Adipose tissue (tissue), 3 donors: ENCODE data around the gene LMF1. TPM values are rescaled to one million over a fixed set of nuclear protein-coding genes. Genes with fewer than 3 reads are reported as not detected.
"Not testable (repeated sequence)": the region's sequence is repeated elsewhere in the genome, so short reads cannot be mapped to it uniquely, and the experiment has no call there.

Source experiments
- H3K27ac ChIP-seq: one replicate; pipeline ENCODE4 v1.5.1; 2013; ENCODE audit warnings: low read depth, low read length
- WGBS, 3 donors: extraction: QIAGEN DNeasy Blood & Tissue Kit; methylation state at CpG; one replicate each; pipeline ENCODE4 v1.1.7; 2013; 5-methylcytosine and 5-hydroxymethylcytosine counted together
- polyA plus RNA-seq, 3 donors: library from polyadenylated mRNA; stranded (reverse); fragments of 200-250 nt; gene quantifications; one replicate each; pipeline ENCODE4 v1.2.3, GENCODE V29; 2013
- donor health status: healthy with polysubstance abuse.
- donor health status: Bipolar disorder and iron deficiency.
- donor health status: healthy.

The LMF1 gene
- polyA plus RNA-seq, 3 donors = 8.7 to 13.0 (median 12.3) TPM

DNA sequence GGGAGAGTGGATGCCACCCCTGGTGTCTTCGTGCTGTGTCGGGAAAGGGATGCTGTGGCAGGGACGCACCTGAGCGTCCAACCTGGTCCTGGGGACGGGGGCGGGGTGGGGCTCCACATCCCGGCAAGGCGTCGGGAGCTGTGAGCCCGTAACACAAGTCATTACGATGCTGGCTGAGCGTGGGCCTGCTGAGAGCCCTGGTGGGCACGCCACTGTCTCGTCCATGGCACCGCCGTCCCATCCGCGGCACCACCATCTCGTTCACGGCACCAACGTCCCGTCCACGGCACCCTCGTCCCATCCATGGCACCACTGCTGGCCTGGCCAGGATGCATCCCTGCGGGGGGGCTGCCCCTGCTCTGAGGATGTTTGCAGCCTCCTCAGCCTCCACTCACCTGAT lies 146.2 kb downstream of the LMF1 start:
- no peak overlapping the region for H3K27ac ChIP-seq
- WGBS, 3 donors = 83 to 94% (median 90%) methylated on average over 21 to 25 of the region's 25 CpGs

DNA sequence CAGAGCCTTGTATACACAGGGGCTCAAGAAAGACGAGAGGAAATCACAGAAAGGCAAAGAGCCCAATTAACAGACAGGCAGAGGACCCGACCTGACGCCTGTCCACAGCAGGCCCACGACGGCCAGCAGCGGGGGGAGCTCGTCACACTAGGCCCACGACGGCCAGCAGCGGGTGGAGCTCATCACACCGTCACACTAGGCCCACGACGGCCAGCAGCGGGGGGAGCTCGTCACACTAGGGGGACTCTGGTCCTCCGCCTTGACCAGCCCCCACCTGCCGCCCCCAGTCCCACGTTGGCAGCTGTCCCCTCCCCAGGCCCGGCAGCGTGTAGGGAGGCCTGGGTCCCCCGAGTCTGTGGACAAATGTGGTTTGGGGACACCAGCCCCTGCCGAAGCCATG lies 146.6 kb downstream of the LMF1 start:
- no peak overlapping the region for H3K27ac ChIP-seq
- 81 to 89% (median 87%) methylated on average over 22 of the region's 22 CpGs for WGBS, 3 donors

DNA sequence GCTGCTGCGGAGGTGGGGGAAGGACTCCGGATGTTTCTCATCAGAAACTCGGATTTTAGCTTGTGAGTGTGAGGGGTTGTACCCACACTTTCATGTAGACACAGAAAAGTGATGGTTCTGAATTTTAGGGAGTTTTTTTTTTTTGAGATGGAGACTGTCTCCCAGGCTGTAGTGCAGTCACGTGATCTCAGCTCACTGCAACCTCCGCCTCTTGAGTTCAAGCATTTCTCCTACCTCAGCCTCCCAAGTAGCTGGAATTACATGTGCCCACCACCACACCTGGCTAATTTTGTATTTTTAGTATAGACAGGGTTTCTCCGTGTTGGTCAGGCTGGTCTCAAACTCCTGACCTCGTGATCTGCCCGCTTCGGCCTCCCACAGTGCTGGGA lies 147.9 kb downstream of the LMF1 start:
- no peak overlapping the region for H3K27ac ChIP-seq
- 86 to 92% (median 90%) methylated on average over 9 of the region's 9 CpGs for WGBS, 3 donors

DNA sequence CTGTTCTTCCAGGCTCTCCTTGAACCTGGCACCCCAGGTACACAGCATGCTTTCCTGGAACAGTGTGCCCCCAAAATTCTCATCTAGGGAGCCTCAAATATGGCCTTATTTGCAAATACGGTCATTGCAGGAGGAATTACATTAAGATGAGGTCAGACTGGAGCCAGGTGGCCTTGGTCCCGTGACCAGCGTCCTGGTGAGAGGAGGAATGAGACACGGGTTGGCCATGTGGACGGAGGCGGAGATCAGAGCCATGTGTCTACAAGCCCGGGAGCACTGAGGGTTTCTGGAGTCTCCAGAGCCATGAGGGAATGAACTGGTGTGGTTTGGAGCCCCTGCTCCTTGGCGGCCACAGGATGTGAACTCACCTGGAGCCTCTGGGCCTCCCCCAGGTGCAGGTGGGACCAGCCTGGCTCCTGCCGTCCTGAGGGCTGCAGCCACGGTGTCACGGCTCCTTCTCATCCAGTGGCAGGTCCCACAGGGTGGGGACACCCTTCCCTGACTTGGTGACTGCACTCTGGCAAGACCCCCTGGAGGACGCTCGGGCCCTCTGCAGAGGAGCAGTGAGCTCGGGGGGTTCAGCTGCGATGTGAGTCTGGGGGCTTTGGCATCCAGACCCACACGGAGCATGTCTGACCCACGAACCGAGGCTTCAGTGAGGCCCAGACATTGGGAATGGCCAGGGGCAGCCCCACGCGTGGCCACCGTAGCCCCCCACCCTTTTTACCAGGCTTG lies 148.4 kb downstream of the LMF1 start:
- no peak overlapping the region for H3K27ac ChIP-seq
- 73 to 89% (median 86%) methylated on average over 21 of the region's 21 CpGs for WGBS, 3 donors

DNA sequence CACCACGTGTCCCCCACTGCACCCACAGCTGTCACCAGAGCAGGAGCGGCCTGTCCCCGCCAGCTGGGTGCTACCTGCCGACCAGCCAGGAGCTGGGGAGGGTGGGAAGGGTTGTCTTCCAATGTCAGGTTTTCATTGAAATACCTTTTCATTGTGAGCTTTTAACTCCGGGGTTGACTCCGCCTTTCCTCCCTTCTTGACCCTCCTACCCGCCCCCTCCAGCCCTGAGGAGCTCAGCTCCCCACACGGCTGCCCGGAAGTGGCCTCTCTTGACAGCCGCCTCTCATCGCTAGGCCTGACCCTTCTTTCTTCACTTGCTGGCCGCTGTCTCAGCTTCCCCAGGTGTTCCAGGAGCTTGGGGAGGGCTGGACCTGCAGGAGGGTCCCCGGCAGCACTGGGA lies 149.0 kb downstream of the LMF1 start:
- H3K27ac ChIP-seq = no peak overlapping the region
- 59 to 72% (median 66%) methylated on average over 13 of the region's 13 CpGs for WGBS, 3 donors

DNA sequence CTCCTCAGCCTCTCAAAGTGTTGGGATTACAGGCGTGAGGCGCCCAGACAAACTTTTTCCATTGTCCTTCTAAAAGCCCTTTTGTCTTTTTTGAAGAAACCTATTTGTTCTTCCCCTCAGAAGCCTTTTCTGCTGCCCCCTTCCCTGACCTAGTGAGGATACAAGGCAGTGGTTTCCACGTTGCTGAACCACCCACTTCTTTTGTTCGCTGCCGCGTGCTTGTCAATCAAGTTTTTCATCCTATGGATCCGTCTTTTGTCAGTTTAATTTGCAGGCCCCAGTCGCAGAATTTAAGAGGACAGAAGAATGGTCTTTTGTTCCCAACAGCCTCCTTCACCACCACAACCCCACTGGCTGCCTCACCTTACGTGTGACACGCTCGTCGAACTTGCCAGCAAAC lies 150.0 kb downstream of the LMF1 start:
- 74 to 85% (median 79%) methylated on average over 12 of the region's 12 CpGs for WGBS, 3 donors
- H3K27ac ChIP-seq = no peak overlapping the region

DNA sequence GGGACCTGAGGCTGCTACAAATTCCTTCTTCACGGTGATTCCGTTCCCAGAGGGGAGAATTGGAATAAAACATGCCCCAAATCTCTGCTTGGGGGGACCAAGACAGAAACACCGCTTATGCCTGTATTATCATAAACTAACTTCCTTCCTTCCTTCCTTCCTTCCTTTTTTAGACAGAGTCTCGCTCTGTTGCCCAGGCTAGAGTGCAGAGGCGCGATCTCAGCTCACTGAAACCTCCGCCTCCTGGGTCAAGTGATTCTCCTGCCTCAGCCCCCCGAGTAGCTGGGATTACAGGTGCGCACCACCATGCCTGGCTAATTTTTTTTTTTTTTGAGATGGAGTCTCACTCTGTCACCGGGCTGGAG lies 150.8 kb downstream of the LMF1 start:
- WGBS, 3 donors = 44 to 70% (median 51%) methylated on average over 9 to 10 of the region's 10 CpGs
- not testable (repeated sequence) for H3K27ac ChIP-seq

DNA sequence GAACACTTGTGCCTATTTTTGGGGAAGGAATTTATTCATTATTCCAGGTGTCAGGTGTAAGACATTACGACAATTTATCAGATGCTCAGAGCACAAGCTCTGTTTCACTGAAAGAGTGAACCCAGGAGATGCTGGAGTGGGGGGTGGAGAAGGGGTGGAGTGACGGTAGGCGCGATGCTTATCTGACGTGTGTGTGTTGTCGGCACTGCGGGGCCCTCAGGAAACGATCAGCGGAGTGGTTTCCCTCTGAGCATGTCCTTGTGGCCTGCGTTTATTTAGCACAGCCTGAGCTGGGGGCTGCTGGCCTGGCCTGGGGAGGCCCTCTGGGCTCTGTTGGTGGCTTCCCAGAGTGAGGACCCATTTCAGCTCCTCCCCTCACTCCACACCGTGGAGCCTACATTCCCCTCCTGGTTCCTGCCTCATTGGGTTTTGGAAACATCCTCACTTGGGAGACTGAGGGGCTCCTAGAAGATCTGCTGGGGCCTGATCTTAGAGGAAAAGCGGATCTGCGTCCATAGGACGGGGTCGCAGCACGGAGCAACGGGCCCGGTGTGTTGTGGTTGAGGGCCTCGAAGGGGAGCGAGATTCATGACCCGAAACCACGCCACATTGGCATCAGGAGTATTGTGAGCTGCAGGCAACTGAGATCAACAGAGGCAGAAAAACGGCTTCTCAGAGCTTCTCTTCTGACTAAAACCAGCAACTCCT lies 151.3 kb downstream of the LMF1 start:
- WGBS, 3 donors = 40 to 48% (median 40%) methylated on average over 23 of the region's 23 CpGs
- H3K27ac ChIP-seq = no peak overlapping the region

DNA sequence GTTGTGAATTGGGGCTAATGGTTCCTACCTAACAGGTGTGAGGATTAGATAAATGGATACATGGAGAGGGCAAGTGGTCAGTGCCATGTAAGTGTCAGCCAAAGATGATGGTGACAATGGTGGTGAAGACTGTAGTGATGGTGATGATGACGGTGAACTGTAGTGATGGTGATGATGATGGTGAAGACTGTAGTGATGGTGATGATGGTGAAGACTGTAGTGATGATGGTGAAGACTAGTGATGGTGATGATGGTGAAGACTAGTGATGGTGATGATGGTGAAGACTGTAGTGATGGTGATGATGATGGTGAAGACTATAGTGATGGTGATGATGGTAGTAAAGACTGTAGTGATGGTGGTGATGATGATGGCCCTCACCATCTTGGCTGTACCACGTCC lies 152.2 kb downstream of the LMF1 start:
- 60 to 79% (median 77%) methylated on average over 2 of the region's 2 CpGs for WGBS, 3 donors
- H3K27ac ChIP-seq = no peak overlapping the region

DNA sequence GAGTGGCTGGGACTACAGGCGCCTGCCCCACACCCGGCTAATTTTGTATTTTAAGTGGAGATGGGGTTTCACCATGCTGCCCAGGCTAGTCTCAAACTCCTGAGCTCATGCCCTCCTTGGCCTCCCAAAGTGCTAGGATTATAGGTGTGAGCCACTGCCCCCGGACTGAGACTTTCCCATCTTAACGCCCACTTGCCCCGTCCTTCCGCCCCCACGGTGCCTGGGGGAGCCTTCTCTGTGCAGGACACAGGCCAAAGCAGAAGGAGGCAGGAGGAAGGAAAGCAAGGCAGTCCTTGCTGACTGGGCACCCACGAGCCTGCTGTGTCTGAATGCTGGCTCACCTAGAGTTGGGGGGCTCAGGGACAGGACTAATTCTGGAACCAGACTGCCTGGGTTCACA lies 152.7 kb downstream of the LMF1 start:
- 73 to 82% (median 74%) methylated on average over 8 of the region's 8 CpGs for WGBS, 3 donors
- no peak overlapping the region for H3K27ac ChIP-seq

DNA sequence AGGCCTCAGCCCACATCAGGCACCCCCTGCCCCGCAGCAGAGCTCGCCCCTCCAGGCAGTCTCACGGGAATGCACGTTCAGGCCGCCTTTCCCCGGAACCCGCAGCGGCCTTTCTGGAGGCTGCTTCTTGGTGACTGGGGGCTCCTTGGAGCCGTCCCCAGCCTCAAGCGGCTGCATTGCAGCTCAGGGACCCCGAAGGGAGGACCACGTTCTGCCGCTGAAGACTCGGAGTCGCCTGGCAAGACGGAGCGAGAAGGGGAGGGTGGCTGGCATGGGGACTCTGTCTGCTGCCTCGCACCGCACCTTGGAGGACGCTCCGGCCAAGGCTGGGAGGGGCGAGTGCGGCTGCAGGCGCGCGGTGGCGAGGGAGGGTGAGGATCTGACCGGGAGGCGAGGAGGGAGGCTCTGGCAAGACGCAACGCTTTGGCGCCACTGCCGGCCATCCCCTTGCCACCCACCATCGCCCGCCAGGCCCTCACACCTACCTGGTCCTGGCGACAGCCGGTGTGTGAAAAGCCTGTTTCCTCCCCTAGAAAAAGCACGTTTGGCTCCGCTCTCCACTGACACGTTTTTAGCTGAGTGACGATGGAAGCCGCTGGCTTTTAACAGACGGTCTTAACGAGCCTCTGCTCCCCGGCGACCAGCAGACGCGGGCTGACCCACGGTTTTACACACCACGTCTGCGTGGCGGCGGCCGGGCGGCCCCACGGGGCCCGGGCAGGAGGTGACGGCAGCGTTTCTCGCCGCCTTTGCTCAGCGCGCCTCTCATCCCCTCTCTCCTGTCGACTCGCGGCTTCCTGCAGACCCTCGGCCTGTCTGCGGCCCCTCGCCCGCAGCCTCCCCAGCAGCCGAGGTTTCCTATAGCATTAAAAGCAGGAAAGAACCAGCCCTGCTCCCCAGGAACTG lies 153.5 kb downstream of the LMF1 start:
- WGBS, 3 donors = 38 to 63% (median 39%) methylated on average over 67 to 71 of the region's 71 CpGs
- H3K27ac ChIP-seq = no peak overlapping the region

DNA sequence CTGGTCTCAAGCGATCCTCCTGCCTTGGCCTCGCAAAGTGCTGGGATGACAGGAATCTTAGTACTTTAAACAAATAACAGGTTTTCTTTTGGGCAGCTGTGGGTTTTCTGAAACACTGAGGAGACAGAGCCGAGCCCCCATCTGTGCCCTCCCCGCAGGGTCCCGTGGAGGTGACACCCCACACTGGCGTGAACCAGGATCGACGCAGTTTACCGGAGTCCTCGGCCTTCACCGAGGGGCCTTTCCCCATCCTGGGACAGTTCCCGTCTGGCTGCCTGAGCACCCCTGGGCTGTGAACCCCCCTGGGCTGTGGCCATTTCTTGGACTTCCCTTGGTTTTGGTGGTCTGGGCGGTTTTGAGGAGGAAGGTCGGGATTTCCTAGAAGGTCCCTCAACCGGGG lies 154.9 kb downstream of the LMF1 start:
- WGBS, 3 donors = 87 to 92% (median 88%) methylated on average over 15 of the region's 15 CpGs

DNA sequence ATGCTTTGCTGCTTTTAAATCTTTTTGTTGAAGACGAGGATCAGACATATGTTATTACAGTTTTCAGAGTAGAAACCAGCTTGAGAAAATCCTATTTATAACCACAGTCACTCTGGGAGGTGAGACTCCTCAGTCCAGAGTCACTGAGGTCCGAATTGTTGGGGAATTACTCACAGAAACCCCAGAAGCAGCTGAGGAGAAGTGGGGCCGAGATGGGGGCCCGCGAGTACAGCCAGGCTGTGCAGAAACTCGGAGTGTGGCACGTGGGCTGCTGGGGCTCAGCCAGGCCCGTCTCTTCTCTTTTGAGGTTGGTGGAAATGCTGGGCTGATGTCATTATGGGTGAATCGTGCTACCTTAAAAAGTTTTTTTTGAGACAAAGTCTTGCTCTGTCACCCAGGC lies 155.8 kb downstream of the LMF1 start:
- WGBS, 3 donors = 71 to 81% (median 71%) methylated on average over 9 of the region's 9 CpGs
- no peak overlapping the region for H3K27ac ChIP-seq

More for the DNA sequence above, 154.9 kb downstream of the LMF1 start:
- H3K27ac ChIP-seq = no peak overlapping the region

DNA sequence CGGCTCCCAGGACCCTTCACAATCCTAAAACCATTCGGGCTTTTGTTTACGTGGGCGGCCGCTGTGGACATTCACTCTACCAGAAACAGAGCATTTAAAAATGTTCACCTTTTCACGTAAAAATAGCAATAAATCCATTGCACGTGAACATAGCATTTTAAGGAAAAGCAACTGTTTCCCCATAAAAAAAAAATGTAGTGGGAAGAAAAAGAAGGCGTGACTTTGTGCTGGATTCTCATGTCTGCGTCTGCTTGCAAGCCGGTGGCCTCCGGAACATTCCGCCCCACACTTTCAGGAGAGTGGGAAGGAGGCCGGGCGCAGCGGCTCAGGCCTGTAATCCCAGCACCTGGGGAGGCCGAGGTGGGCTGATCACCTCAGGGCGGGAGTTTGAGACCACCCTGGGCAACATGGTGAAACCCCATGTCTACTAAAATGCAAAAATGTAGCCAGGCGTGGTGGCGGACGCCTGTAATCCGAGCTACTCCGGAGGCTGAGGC lies 156.8 kb downstream of the LMF1 start:
- 58 to 60% (median 58%) methylated on average over 22 of the region's 22 CpGs for WGBS, 3 donors
- H3K27ac ChIP-seq = no peak overlapping the region

DNA sequence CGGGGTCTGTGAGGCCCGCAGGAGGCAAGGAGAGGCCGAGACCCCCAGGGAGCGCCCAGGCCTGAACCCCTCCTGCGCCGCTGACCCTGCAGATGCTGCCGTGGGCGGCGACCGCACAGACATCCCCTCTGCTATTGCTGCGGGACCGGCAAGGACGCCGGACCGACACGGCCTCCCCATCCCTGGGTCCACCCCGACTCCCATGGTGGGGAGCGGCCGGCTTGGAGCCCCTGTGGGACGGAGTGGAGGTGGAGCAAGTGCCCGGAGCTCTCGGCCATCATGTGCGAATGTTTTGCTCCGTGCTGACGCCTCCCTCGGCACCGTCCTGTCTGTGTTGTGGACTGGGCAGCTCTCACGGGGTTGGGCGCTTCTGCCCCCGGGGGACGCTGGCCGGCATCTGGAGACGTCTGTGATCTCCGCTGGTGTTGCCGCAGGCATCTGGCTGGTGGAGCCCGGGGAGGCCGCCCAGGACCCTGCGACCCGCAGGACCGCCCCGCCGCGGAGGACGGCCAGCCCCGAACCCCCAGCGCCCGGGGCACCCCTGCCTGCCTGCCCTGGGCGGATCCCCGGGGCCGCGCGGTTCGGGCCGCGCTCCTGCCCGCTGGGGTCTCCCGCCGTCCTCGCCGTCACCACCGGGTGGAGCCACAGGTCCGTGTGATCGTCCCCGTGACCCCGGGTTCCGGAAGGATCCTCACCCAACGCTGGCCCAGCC lies 157.4 kb downstream of the LMF1 start:
- H3K27ac ChIP-seq = no peak overlapping the region
- WGBS, 3 donors = 10 to 14% (median 11%) methylated on average over 30 to 67 of the region's 67 CpGs

DNA sequence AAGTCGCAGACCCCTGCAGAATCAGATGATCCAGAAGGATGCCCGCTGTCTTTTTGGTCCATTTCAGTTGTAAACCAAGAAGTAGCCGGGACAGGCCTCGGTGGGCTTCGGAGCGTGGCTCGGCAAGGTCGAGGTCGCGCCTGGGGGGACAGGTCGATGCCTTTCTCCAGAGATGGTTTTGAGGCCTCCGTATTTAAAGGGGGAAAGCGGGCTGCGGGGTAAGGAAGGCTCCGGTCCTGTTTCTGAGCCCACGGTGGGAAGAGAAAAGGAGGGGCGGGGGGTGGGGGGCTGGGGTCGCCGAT lies 162.7 kb downstream of the LMF1 start:
- H3K27ac ChIP-seq = no peak overlapping the region
- 26 to 36% (median 27%) methylated on average over 19 of the region's 19 CpGs for WGBS, 3 donors

DNA sequence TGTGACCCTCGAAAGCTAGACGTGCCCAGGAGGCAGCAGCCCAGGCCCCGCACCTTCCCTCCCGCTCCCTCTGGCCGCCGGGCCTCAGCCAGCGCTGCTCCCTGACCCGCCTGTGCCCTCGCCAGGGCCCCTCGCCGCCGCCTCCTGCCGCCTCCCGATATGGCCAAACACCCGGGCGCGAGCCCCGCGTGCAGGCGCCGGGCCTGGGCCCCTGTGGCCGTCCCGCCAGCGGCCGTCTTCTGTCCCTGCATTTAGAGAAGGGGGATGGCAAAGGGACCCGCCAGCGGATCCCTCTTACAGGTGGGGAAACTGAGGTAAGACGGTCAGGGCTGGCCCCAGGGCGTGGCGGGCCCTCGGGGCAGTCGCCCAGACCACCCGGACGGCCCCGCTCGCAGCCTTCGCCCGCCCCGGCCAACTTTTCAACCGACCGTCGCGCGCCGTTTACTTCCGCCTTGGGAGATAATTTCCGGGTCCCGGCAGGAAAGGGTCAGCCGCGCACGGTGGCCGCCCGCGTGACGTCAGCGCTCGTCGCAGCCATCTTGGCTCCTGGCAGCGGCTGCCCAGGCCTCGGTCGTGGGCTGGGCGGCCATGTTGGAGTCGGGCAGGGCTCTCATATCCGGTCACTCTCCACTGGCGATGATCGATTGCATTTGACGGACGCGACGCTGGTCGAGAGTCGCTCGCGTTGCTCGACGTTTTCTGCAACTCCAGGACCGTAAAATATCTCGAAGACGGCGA lies 163.3 kb downstream of the LMF1 start:
- 5 to 14% (median 8%) methylated on average over 80 of the region's 80 CpGs for WGBS, 3 donors
- H3K27ac ChIP-seq = peak overlapping the region; percentile 80

DNA sequence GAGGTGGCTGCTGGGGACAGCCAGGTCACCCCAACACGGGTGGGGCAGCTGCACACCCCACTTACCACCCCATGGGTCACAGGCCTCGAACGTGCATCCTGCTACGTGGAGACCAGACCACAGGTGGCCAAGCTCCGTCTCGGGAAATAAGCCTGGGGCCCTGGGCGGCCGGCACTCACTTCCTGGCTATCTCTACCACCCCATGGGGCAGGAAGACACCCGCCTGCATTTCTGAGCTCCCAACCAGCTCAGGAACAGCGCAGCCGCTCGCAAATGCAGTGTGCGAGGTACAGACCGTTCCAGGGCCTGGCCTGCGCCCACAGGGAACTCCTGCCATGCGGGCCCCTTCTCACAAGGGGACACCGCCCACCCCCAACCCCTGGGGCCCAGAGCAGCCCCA lies 165.3 kb downstream of the LMF1 start:
- H3K27ac ChIP-seq = no peak overlapping the region
- 73 to 80% (median 76%) methylated on average over 13 to 17 of the region's 17 CpGs for WGBS, 3 donors
